ENCODE measurements around the gene SLC9C1. TPM values are rescaled to one million over a fixed set of nuclear protein-coding genes. Genes with fewer than 3 reads are reported as not detected.
A peak's percentile ranks its signal among the peaks of the same experiment; 100 is the strongest.

The SLC9C1 gene
- total and polyA plus RNA-seq, 9 of the 15 experiments (the other 6 are each of a cell fraction or from before 2014, with no cell fraction given): not detected

- in situ Hi-C loops (cut with MboI): loop anchor here (25.0 kb wide), 1 partner anchor 400 kb away; no protein-coding TSS in a partner anchor
- ChIA-PET CTCF (ENCODE audit: low intra/inter-chr PET ratio) (interaction anchor here (1.5 kb wide), 1 partner anchor 408 kb away, joined by 7 read pairs; no protein-coding TSS in a partner anchor), POLR2A (interaction anchor here (0.6 to 1.1 kb wide), 3 partner anchors 158 to 410 kb away, joined by 3 to 4 read pairs (median 3); no protein-coding TSS in a partner anchor)
- H4K20me1 ChIP-seq (replicated peaks; ENCODE audit: control insufficient read depth, insufficient read depth, low read length): no peaks in the 10 kb centered on the region
- DNase-seq (ENCODE audit: extremely low read depth in 1 of 4, low spot score in 3 of 4): peak; percentile 47 to 54 (median 50)
- H3K27me3 ChIP-seq (ENCODE audit: control insufficient read depth in 2 of 2, insufficient read depth in 2 of 2, low read length in 2 of 2): no peaks in the 10 kb centered on the region
- 28% methylated on average over 3 of the region's 3 CpGs for WGBS (ENCODE audit: insufficient coverage, low coverage, missing lambda C conversion rate)
- peak; percentile 90 for FAIRE-seq
- H3K79me2 ChIP-seq (ENCODE audit: control insufficient read depth, insufficient read depth, low read length): no peaks in the 10 kb centered on the region
- H3K9me3 ChIP-seq (replicated peaks; ENCODE audit: control insufficient read depth, insufficient read depth, low read depth, low read length): no peaks in the 10 kb centered on the region
- ATAC-seq: peak; percentile 93
- no peak overlapping the region for H3K9ac ChIP-seq (ENCODE audit: insufficient read depth in 1 of 2, low read depth in 2 of 2, low read length in 2 of 2)
- no peak overlapping the region for H3K4me3 ChIP-seq
- H3K9me1 ChIP-seq (ENCODE audit: control insufficient read depth, insufficient read depth, low read length): no peaks in the 10 kb centered on the region
- H3K4me2 ChIP-seq (ENCODE audit: insufficient read depth, low read length): no peak overlapping the region
- no peak overlapping the region for H2AFZ ChIP-seq (ENCODE audit: low read depth, low read length)
- H3K4me1 ChIP-seq (replicated peaks in 1 of 2; ENCODE audit: control insufficient read depth in 2 of 2, insufficient read depth in 2 of 2, low read length in 2 of 2): no peaks in the 10 kb centered on the region
- no peak overlapping the region for H3K27ac ChIP-seq (ENCODE audit: extremely low read depth, low read depth, low read length)
- BruUV-seq (replicated peaks): no TSS peak
- 0 out of 3 replicates have a peak, but pooled peaks cover 2% of the 10 kb centered on the region for H3K36me3 ChIP-seq (ENCODE audit: control insufficient read depth, insufficient read depth, low read length)
- intact Hi-C loops (cut with micrococcal nuclease): loop anchor here (5.0 kb wide), 2 partner anchors 325 to 405 kb away; no protein-coding TSS in a partner anchor
- peak; percentile 66 to 70 for TF ChIP-seq RAD21 (CRISPR knock-in tag; conservative IDR thresholded peaks at IDR 0.05 in 1 of 2, IDR thresholded peaks at IDR 0.05 in 1 of 2)
- peak; percentile 36; the same call in 1 of the 2 replicates for TF ChIP-seq REST (IDR thresholded peaks at IDR 0.05; ENCODE audit: borderline replicate concordance)
- TF ChIP-seq REST (CRISPR knock-in tag; IDR thresholded peaks at IDR 0.05; ENCODE audit: low read depth): no peak
- no peak for TF ChIP-seq KDM4B (IDR thresholded peaks at IDR 0.05; ENCODE audit: borderline replicate concordance in 2 of 2, low read depth in 1 of 2)
- peak; percentile 57 to 72 (median 71) for TF ChIP-seq CTCF (IDR thresholded peaks at IDR 0.05 in 2 of 3, conservative IDR thresholded peaks at IDR 0.05 in 1 of 3; ENCODE audit: insufficient read depth in 2 of 3, low read depth in 1 of 3, low read length in 3 of 3)
- peak; percentile 35; the same call in 1 of the 2 replicates for TF ChIP-seq SMC3 (conservative IDR thresholded peaks at IDR 0.05; ENCODE audit: insufficient read depth, low read depth, low read length)
- TF ChIP-seq BACH1 (tag; IDR thresholded peaks at IDR 0.05): no peak
- no peak for TF ChIP-seq MECOM (CRISPR knock-in tag; IDR thresholded peaks at IDR 0.05)
- no peak for TF ChIP-seq USF1 (CRISPR knock-in tag; IDR thresholded peaks at IDR 0.05)
These were observed 182.1 kb downstream of the SLC9C1 start for GRCh38 chr3:112111785-112112402.
